ENCODE measurements around the gene RNF220.

- no peak for TF ChIP-seq CTCF (IDR thresholded peaks at IDR 0.05)
- TF ChIP-seq POLR2A (IDR thresholded peaks at IDR 0.05): no peak
These were observed 107.3 kb downstream of the RNF220 start for GRCh38 chr1:44512313-44512885.
